Pulmonary artery endothelial cell (primary cell): Measurements from ENCODE around the gene DGKD. TPM values are rescaled to one million over a fixed set of nuclear protein-coding genes. Genes with fewer than 3 reads are reported as not detected.
A peak's percentile ranks its signal among the peaks of the same experiment; 100 is the strongest.

Experiments used
- DNase-seq: peaks from one replicate; pipeline ENCODE4 v3.0.0-alpha.2; 2011; ENCODE audit warnings: low read depth, low spot score
- total RNA-seq: library from RNA; depleted of rRNA; stranded (reverse); fragments of >200 nt; gene quantifications from 2 replicates; pipeline ENCODE4 v1.2.3, GENCODE V29; 2014

The DGKD gene
- total RNA-seq, 1 donor from 2014 or later = 6.9 TPM

GRCh38 chr2:233336541-233336940 lies 17.8 kb upstream of the DGKD start:
- no peak for DNase-seq

DNA sequence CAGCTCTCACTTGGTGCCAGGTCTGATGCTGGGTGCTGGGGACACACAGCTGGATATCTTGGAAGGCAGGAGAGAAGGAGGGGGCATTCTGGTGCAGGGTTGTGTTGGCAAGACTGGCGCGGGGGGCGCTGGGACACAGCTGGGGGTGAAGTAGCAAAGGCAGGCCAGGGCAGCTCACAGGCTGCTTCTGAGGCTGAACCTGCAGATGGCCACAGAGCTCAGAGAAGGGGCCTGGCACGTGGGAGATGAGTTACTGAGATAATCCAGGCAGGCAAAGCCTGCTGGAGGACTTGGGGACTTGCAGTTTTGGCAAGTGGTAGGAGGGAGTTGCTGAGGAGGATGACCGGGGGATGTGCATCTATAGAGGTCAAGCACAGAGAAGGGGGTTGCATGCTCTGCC lies 16.2 kb upstream of the DGKD start:
- DNase-seq = no peak

- DNase-seq = no peak
These were observed 15.4 kb upstream of the DGKD start for GRCh38 chr2:233338812-233339368.

DNA sequence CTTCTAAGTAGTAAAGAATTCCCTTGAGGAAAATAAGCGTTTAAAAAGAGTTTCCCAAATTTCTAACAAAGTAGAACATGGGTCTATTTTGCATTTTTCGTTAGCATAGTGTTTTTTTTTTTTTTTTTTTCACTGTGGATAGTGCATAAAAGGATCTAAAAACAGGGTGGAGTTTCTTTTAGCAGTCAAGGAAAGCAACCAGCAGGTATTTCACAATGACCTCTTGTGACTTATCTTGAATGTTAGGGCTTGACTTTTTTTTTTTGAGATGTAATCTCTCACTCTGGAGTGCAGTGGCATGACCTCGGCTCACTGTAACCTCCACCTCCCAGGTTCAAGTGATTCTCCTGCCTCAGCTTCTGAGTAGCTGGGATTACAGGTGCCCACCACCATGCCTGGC lies 14.9 kb upstream of the DGKD start:
- no peak for DNase-seq

- DNase-seq = no peak
These were observed 13.0 kb upstream of the DGKD start for GRCh38 chr2:233341296-233341695.

- DNase-seq = no peak
These were observed 12.0 kb upstream of the DGKD start for GRCh38 chr2:233342301-233342700.

DNA sequence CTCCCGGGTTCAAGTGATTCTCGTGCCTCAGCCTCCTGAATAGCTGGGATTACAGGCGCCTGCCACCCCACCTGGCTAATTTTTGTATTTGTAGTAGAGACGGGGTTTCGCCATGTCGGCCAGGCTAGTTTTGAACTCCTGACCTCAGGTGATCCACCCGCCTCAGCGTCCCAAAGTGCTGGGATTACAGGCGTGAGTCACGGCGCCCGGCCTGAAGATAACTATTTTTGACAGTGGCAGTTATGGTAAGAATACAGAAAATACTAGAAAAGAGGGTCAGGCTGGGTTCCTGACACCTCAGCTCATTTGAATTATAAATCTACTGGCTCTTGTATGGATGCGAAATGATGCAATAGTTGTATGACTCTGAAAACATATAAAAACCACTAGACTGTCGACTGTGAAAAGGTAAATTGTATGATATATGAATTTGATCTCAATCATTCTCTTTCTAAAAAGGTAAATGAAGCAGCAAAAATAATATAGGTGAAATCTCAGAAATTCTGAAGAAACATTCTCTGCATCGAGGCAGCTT lies 11.1 kb upstream of the DGKD start:
- no peak for DNase-seq

DNA sequence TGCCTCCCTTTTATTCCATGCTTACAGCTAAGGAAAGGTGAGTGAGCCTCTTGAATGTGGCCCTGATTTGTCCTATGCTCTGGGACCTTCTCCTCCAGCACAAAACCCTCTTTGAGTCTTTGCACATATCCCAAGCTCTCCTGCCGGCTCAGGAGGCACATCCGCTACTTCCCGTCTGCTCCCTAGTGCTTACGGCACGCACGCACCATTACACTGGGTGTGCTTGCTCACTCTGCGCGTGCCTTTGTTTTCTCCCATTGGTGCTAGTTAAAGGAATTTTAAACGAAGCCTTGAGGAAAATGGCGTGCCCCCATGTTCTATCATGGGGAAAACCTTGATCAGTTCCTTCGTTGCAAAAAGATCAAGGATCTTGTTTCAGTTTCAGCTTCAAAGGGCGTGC lies 7.9 kb upstream of the DGKD start:
- DNase-seq = no peak

DNA sequence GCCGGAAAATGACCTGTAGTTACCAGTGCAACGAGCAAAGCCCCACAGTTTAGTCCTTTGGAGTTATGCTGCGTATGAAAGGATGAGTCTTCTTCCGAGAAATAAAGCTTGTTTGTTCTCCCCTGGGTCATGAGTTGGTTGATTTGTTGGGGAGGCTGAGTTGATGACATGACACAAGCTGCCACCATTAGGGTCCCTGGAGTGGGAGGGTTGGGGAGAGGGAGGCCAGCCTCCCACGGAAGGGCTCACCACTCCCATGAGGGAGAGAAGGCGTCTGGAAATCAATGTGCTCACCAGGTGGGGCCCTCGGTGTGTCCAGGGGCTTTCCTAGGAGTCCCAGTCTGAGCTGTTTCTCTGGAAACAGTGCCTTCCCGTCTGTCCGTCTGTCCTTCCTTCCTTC lies 7.4 kb upstream of the DGKD start:
- DNase-seq = no peak

DNA sequence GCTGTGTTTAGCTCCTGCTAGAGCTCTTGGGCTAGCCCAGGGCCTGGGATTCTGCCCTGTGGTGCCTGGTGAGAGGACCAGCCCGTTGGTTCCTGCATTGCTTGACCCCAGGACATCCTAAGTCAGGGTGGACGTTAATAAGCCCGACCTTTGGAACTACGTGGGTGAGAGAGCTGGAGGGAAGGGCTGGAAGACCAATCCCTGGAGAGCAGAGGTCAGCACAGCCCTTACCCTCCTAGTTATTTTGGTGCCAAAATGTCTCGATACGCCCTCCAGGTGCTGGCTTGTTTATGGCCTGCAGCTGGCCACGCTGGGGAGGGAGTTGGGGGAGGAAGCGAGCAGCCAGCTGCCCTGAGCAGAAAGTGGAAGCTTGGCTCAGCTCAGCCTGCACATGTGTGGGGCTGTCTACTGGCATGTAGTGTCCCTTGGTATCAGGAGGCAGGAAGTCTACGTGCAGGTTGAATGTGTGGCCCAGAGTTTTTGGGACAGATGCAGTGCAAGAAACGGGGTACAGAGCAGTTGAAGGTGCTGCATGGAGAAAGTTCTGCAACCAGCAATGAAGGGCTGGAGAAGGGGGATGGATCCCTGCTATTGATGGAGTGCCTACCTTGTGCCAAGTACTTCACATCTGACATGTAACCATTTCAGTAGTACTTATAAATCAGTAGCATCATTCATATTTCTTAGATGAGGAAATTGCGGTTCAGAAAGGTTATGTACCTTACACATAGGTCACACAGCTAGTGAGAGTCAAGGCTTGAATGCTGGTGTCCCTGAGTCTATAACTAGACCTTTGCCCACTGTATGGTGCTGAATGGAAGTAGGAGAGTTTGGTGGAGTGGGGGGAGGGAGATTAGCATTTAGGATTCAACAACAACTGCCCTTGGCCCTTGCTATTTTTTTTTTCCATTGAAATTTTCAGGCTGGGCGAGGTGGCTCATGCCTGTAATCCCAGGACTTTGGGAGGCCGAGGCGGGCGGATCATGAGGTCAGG lies 5.0 kb upstream of the DGKD start:
- no peak for DNase-seq

DNA sequence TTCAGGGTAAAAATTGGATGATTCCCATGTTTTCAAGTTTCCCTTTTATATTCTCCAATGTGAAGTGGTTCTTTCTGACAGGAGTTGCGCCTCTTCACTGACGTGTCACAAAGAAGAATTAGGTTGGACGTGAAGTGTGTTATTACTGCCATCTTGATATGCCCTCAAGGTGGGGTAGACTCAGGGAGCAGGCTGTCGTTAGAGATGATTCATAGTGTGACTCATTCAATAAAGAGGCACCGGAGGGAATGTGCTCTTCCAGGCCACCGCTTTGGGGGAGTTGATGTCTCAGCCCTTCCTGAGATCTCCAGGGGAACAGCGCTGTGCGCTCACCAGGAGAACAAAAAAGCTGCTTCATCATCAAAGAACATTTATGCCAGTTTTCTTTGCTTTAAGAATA lies 3.6 kb upstream of the DGKD start:
- peak; percentile 22 for DNase-seq

DNA sequence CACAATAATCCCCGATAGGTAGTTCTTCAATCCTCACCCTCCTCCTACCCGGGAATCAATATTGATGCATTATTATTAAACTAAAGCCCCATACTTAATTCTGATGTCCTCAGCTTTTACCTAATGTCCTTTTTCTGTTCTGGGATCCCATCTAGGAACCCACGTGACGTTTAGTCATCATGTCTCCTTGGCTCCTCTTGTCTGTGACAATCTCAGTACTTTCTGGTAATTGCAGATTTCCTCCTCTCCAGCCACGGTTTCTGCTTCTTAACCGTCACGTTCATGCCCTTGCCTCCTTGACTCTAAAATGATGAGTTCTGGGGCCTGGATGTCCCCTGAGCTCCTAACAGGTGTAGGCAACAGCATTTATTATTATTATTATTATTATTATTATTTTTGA lies 2.9 kb upstream of the DGKD start:
- no peak for DNase-seq

DNA sequence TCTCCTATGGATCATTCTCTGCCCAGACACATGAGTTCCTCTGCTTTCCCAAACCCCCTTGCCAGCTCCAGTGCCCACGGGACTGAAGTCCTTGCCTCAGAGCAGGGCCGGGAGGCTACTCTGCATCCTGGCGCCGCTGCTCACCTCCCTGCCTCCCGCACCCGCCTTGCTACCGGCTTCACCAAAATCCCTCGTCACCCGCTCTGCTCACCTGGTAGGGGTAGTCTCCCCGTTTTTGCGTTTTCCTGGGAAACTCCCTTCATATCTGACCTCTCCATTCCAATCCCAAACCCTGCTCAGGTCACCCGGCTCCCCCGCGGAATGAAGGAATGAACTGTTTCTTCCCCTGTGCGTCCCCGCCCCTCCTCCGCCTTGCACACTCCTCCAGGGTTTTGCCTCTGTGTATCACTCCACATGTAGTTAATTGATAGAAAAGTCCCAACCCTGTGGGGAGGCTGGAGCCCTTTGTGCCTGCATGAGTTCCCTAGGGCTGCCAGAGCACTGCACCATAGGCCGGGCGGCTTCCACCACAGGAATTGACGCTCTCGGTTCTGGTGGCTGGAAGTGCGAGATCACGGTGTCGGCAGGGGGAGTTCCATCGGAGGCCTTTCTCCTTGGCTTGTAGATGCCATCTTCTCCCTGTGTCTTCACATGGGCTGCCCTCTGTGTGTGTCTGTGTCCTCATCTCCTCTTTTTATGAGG lies 2.0 kb upstream of the DGKD start:
- no peak for DNase-seq

DNA sequence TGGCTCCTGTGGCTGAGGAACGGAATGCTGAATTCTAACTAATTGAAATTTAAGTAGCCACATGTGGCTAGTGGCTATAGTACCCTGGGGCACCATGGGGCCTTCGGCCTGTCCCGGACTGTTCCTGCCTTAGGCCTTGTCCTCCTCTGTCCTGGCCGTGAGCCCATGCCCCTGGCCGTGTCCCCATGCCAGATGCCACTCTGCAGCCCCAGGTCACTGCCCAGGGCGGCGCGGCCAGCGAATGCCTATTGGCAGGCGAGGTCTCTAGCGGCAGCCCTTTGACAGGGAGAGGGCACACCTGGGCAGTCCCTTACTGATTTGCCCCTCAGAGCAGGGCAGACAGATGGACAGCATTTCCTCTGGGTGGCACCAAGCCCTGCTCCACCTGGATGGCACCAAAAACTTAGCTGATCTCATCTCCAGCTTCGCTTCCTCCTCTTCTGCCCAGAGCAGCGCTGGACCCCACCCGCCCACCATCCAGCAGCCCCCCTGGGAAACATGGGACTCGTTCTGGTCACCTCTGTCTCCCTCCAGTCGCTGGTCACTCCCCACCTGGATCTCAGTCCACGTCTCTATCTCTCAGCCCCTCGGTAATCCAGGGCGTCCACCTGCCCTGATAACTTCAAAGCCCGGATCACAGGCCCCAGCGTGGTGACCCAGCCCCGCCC lies 1.1 kb upstream of the DGKD start:
- no peak for DNase-seq

- no peak for DNase-seq
These were observed 218 bp downstream of the DGKD start for GRCh38 chr2:233354500-233354924.

DNA sequence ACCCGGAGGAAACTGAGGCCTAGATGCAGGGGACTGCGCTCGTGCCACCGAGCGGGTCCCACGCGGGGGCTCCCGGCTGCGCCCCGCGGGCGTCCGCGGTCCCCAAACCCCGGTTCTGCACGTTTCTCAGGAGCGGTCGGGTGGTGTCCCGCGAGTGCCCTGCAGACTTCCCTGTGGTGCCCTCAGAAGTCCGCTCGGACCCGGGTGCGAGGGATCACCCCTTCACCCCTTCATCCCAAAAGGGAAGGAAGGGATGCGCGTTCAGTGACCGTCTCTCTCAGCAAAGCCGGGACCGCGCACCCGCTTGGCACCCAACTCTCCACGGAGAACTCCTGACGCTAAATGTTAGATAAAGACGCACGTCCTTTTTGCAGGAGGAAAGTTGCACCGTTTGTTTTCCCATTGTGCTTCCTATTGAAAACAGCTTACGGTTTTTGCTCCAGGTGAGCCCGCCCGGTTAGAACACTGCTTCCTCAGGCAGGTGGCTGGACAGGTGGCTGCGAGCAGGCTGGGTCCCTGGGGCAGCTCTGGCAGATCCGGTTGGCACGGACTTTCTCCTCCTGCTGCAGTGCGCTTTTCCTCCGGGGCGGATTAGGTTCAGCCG lies 779 bp downstream of the DGKD start:
- no peak for DNase-seq

- no peak for DNase-seq
These were observed 1.6 kb downstream of the DGKD start for GRCh38 chr2:233355916-233356315.

- DNase-seq = no peak
These were observed 2.4 kb downstream of the DGKD start for GRCh38 chr2:233356546-233357308.

DNA sequence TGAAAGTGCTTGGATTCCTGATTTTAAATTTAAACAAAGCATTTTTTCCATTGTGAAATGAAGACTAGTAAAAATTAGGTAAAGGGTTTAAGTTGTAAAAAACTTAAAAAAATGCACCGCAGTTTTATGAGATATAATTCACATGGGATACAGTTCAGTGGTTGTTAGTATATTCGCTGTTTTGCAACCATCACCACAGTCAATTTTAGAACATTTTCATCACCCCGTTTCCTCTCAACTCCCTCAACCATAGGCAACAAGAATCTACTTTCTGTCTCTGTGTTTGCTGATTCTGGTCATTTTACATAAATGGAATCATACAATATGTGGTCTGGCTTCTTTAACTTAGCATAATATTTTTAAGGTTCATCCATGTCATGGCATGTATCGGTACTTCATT lies 4.0 kb downstream of the DGKD start:
- DNase-seq = no peak

- DNase-seq = no peak
These were observed 4.7 kb downstream of the DGKD start for GRCh38 chr2:233358947-233359346.
